ENCODE results near the gene MRPL4. TPM values are rescaled to one million over a fixed set of nuclear protein-coding genes. Genes with fewer than 3 reads are reported as not detected.
"Not testable (repeated sequence)": the region's sequence is repeated elsewhere in the genome, so short reads cannot be mapped to it uniquely, and the experiment has no call there.

MRPL4 gene
- total RNA-seq, 1 experiment from 2014 or later, result 146 TPM

- H3K9ac ChIP-seq (ENCODE audit: low read length); H3K9me2 ChIP-seq (ENCODE audit: insufficient read depth); H3K27me3 ChIP-seq (ENCODE audit: insufficient read depth, low read length); H3K9me3 ChIP-seq (ENCODE audit: control insufficient read depth in 1 of 2, insufficient read depth in 1 of 2, low read depth in 1 of 2, low read length in 2 of 2); H3K79me2 ChIP-seq (ENCODE audit: insufficient read depth, low read length); DNase-seq (ENCODE audit: low read depth, low spot score); H3K27ac ChIP-seq (ENCODE audit: low read depth, low read length); intact Hi-C loops (cut with micrococcal nuclease); H2AFZ ChIP-seq (ENCODE audit: low read depth, low read length, poor library complexity, severe bottlenecking); H3K36me3 ChIP-seq (ENCODE audit: control insufficient read depth in 1 of 2, insufficient read depth in 2 of 2, low read length in 2 of 2); BruUV-seq (replicated peaks); H4K20me1 ChIP-seq (ENCODE audit: insufficient read depth); CTCF ChIA-PET: not testable (repeated sequence)
- POLR2A ChIA-PET, result interaction anchor here (0.6 kb wide), 1 partner anchor 190 kb away, joined by 6 read pairs; no protein-coding TSS in a partner anchor
- peak; percentile 60 for ATAC-seq
- peak overlapping the region; percentile 47 for H3K4me2 ChIP-seq (ENCODE audit: low read length)
- RAD21 ChIA-PET (ENCODE audit: low non-redundant PET in 1 of 2, low total read pairs in 2 of 2, uncharacterized antibody in 2 of 2, unreplicated experiment in 2 of 2), result interaction anchor here in 1 of 2 experiments (0.7 kb wide), 1 partner anchor 15 kb away, joined by 3 read pairs; no protein-coding TSS in a partner anchor
- 0 out of 4 replicates have a peak overlapping the region, but pooled peaks of 1 of the 2 experiments have one; percentile 0 for H3K4me3 ChIP-seq (replicated peaks in 1 of 2; ENCODE audit: low read depth in 1 of 2, low read length in 2 of 2)
- H3K4me1 ChIP-seq (ENCODE audit: control insufficient read depth in 1 of 2, insufficient read depth in 2 of 2, low read length in 2 of 2), result peaks cover 30 to 49% of the 10 kb centered on the region in 2 experiments
- peak; percentile 50; the same call in 1 of the 2 replicates for TF ChIP-seq FOSL1 (IDR thresholded peaks at IDR 0.05; ENCODE audit: low read depth)
These were observed 10.1 kb upstream of the MRPL4 start for GRCh38 chr19:10241826-10242449.

GRCh38 chr19:10243606-10244005, 8.4 kb upstream of the MRPL4 start:
- Histone ChIP-seq H3K79me2 (ENCODE audit: insufficient read depth, low read length) (no peaks in the 10 kb centered on the region), H3K4me1 (ENCODE audit: control insufficient read depth in 1 of 2, insufficient read depth in 2 of 2, low read length in 2 of 2) (peaks cover 35 to 54% of the 10 kb centered on the region in 2 experiments), H3K9ac (ENCODE audit: low read length) (no peak overlapping the region), H3K9me2 (ENCODE audit: insufficient read depth) (no peaks in the 10 kb centered on the region), H3K36me3 (ENCODE audit: control insufficient read depth in 1 of 2, insufficient read depth in 2 of 2, low read length in 2 of 2) (no peaks in the 10 kb centered on the region), H3K27me3 (ENCODE audit: insufficient read depth, low read length) (no peaks in the 10 kb centered on the region), H4K20me1 (ENCODE audit: insufficient read depth) (no peaks in the 10 kb centered on the region), H3K4me3 (replicated peaks in 1 of 2; ENCODE audit: low read depth in 1 of 2, low read length in 2 of 2) (no peak overlapping the region), H3K27ac (ENCODE audit: low read depth, low read length) (no peak overlapping the region), H2AFZ (ENCODE audit: low read depth, low read length, poor library complexity, severe bottlenecking) (no peak overlapping the region), H3K9me3 (ENCODE audit: control insufficient read depth in 1 of 2, insufficient read depth in 1 of 2, low read depth in 1 of 2, low read length in 2 of 2) (no peaks in the 10 kb centered on the region), H3K4me2 (ENCODE audit: low read length) (no peak overlapping the region)
- intact Hi-C loops (cut with micrococcal nuclease), result no loop called here
- DNase-seq (ENCODE audit: low read depth, low spot score), result no peak
- BruUV-seq (replicated peaks), result no TSS peak
- CTCF ChIA-PET, result interaction anchor here (0.7 kb wide), 1 partner anchor 147 kb away, joined by 3 read pairs; no protein-coding TSS in a partner anchor
- POLR2A ChIA-PET, result no interaction called here
- RAD21 ChIA-PET (ENCODE audit: low non-redundant PET in 1 of 2, low total read pairs in 2 of 2, uncharacterized antibody in 2 of 2, unreplicated experiment in 2 of 2), result no interaction called here
- TF ChIP-seq ATF3 (IDR thresholded peaks at IDR 0.05), result no peak
- no peak for ATAC-seq
